ENCODE data around the gene WNT7A. TPM values are rescaled to one million over a fixed set of nuclear protein-coding genes. Genes with fewer than 3 reads are reported as not detected.

WNT7A gene
- total RNA-seq, 1 experiment from 2014 or later, result 0.34 TPM

- Histone ChIP-seq H3K27me3 (ENCODE audit: insufficient read depth, low read length) (peaks cover 5% of the 10 kb centered on the region; the same call in 1 of the 2 replicates), H3K4me3 (replicated peaks in 1 of 2; ENCODE audit: low read depth in 1 of 2, low read length in 2 of 2) (no peak overlapping the region), H3K9ac (ENCODE audit: low read length) (no peak overlapping the region), H3K4me2 (ENCODE audit: low read length) (no peak overlapping the region), H3K9me3 (ENCODE audit: control insufficient read depth in 1 of 2, insufficient read depth in 1 of 2, low read depth in 1 of 2, low read length in 2 of 2) (no peaks in the 10 kb centered on the region), H3K9me2 (ENCODE audit: insufficient read depth) (no peaks in the 10 kb centered on the region), H4K20me1 (ENCODE audit: insufficient read depth) (no peaks in the 10 kb centered on the region), H3K79me2 (ENCODE audit: insufficient read depth, low read length) (no peaks in the 10 kb centered on the region), H3K4me1 (ENCODE audit: control insufficient read depth in 1 of 2, insufficient read depth in 2 of 2, low read length in 2 of 2) (no peaks in the 10 kb centered on the region), H3K36me3 (ENCODE audit: control insufficient read depth in 1 of 2, insufficient read depth in 2 of 2, low read length in 2 of 2) (no peaks in the 10 kb centered on the region), H2AFZ (ENCODE audit: low read depth, low read length, poor library complexity, severe bottlenecking) (no peak overlapping the region), H3K27ac (ENCODE audit: low read depth, low read length) (no peak overlapping the region)
- DNase-seq (ENCODE audit: low read depth, low spot score) (no peak), ATAC-seq (no peak)
- no TSS peak for BruUV-seq (replicated peaks)
- ChIA-PET RAD21 (ENCODE audit: low non-redundant PET in 1 of 2, low total read pairs in 2 of 2, uncharacterized antibody in 2 of 2, unreplicated experiment in 2 of 2) (no interaction called here), CTCF (interaction anchor here (0.9 kb wide), 1 partner anchor 9 kb away, joined by 3 read pairs; no protein-coding TSS in a partner anchor), POLR2A (no interaction called here)
- intact Hi-C loops (cut with micrococcal nuclease), result no loop called here
- TF ChIP-seq MAX (IDR thresholded peaks at IDR 0.05) (no peak), POLR2A (IDR thresholded peaks at IDR 0.05; ENCODE audit: borderline replicate concordance, extremely low read depth, insufficient read depth, insufficient read length) (no peak), ZBTB33 (IDR thresholded peaks at IDR 0.05; ENCODE audit: extremely low read depth, insufficient replicate concordance, low read length) (no peak), YY1 (IDR thresholded peaks at IDR 0.05; ENCODE audit: extremely low read depth, insufficient replicate concordance, low read depth, low read length) (no peak), SRF (IDR thresholded peaks at IDR 0.05; ENCODE audit: low read depth) (no peak), TCF7L2 (IDR thresholded peaks at IDR 0.05; ENCODE audit: borderline replicate concordance, extremely low read depth, insufficient read depth, insufficient read length) (no peak), ZFX (IDR thresholded peaks at IDR 0.05) (no peak), SP1 (IDR thresholded peaks at IDR 0.05; ENCODE audit: low read depth) (no peak), POLR2AphosphoS5 (IDR thresholded peaks at IDR 0.05; ENCODE audit: low read depth, low read length) (no peak), CEBPB (IDR thresholded peaks at IDR 0.05; ENCODE audit: low read depth) (no peak), ZNF274 (IDR thresholded peaks at IDR 0.05; ENCODE audit: low read depth, low read length) (no peak), REST (IDR thresholded peaks at IDR 0.05; ENCODE audit: low read depth) (no peak), JUND (IDR thresholded peaks at IDR 0.05) (no peak), CBX3 (IDR thresholded peaks at IDR 0.05; ENCODE audit: low read depth) (no peak), EGR1 (IDR thresholded peaks at IDR 0.05; ENCODE audit: low read depth) (no peak), CTCF (IDR thresholded peaks at IDR 0.05 in 2 of 3, conservative IDR thresholded peaks at IDR 0.05 in 1 of 3; ENCODE audit: borderline replicate concordance in 1 of 3, insufficient read depth in 1 of 3, low read depth in 2 of 3, low read length in 2 of 3) (no peak), FOSL1 (IDR thresholded peaks at IDR 0.05; ENCODE audit: low read depth) (no peak), ATF3 (IDR thresholded peaks at IDR 0.05) (no peak), EZH2phosphoT487 (IDR thresholded peaks at IDR 0.05; ENCODE audit: borderline replicate concordance) (no peak), RAD21 (IDR thresholded peaks at IDR 0.05; ENCODE audit: low read depth) (no peak)
Measured at GRCh38 chr3:13785351-13785750, 94.5 kb downstream of the WNT7A start.
